T-helper 1 cell (primary cell): ENCODE data around the gene TTC39B.
"Not testable (repeated sequence)": the region's sequence is repeated elsewhere in the genome, so short reads cannot be mapped to it uniquely, and the experiment has no call there.

Source experiments
- DNase-seq, 5 donors: peaks; one replicate each; pipeline ENCODE4 v3.0.0-alpha.2; 2012 to 2020

The TTC39B gene

GRCh38 chr9:15262581-15262980, 44.4 kb downstream of the TTC39B start:
- no peak for DNase-seq

GRCh38 chr9:15256426-15256825, 50.6 kb downstream of the TTC39B start:
- DNase-seq = no peak

GRCh38 chr9:15253786-15254185, 53.2 kb downstream of the TTC39B start:
- no peak for DNase-seq

- DNase-seq = no peak
Measured at GRCh38 chr9:15253197-15253596, 53.8 kb downstream of the TTC39B start.

- no peak for DNase-seq
Measured at GRCh38 chr9:15249981-15250380, 57.0 kb downstream of the TTC39B start.

- DNase-seq = no peak
Measured at GRCh38 chr9:15249042-15249818, 57.8 kb downstream of the TTC39B start.

GRCh38 chr9:15248621-15249020, 58.4 kb downstream of the TTC39B start:
- no peak for DNase-seq

GRCh38 chr9:15248081-15248480, 58.9 kb downstream of the TTC39B start:
- DNase-seq = no peak

- no peak for DNase-seq
Measured at GRCh38 chr9:15246708-15247107, 60.3 kb downstream of the TTC39B start.

GRCh38 chr9:15246243-15246642, 60.8 kb downstream of the TTC39B start:
- DNase-seq = no peak

GRCh38 chr9:15244001-15244441, 63.0 kb downstream of the TTC39B start:
- no peak for DNase-seq

- DNase-seq = no peak
Measured at GRCh38 chr9:15243081-15243480, 63.9 kb downstream of the TTC39B start.

- no peak for DNase-seq
Measured at GRCh38 chr9:15240927-15241326, 66.1 kb downstream of the TTC39B start.

GRCh38 chr9:15239816-15240215, 67.2 kb downstream of the TTC39B start:
- DNase-seq = no peak

- DNase-seq = no peak
Measured at GRCh38 chr9:15238646-15239045, 68.4 kb downstream of the TTC39B start.

- no peak for DNase-seq
Measured at GRCh38 chr9:15235658-15236057, 71.4 kb downstream of the TTC39B start.

GRCh38 chr9:15233941-15234490, 73.0 kb downstream of the TTC39B start:
- DNase-seq = not testable (repeated sequence)

- not testable (repeated sequence) for DNase-seq
Measured at GRCh38 chr9:15232706-15233280, 74.2 kb downstream of the TTC39B start.

GRCh38 chr9:15231788-15232635, 75.0 kb downstream of the TTC39B start:
- DNase-seq = peak in 1 of 5 donors; percentile 11

- DNase-seq = no peak
Measured at GRCh38 chr9:15229409-15229808, 77.6 kb downstream of the TTC39B start.

- no peak for DNase-seq
Measured at GRCh38 chr9:15227491-15227890, 79.5 kb downstream of the TTC39B start.

- DNase-seq = no peak
Measured at GRCh38 chr9:15225564-15226126, 81.4 kb downstream of the TTC39B start.

GRCh38 chr9:15222313-15222712, 84.7 kb downstream of the TTC39B start:
- DNase-seq = no peak
